ENCODE data around the gene OPRL1.
"Not testable (repeated sequence)": the region's sequence is repeated elsewhere in the genome, so short reads cannot be mapped to it uniquely, and the experiment has no call there.

Gene OPRL1

GRCh38 chr20:64087226-64087825 is 7.4 kb downstream of the OPRL1 start:
- not testable (repeated sequence) for DNase-seq

GRCh38 chr20:64088586-64088985 is 8.7 kb downstream of the OPRL1 start:
- DNase-seq, result not testable (repeated sequence)

GRCh38 chr20:64090165-64090564 is 10.3 kb downstream of the OPRL1 start:
- DNase-seq, result no peak

- no peak for DNase-seq
These were observed 11.5 kb downstream of the OPRL1 start for GRCh38 chr20:64091340-64091739.

- DNase-seq, result no peak
These were observed 11.9 kb downstream of the OPRL1 start for GRCh38 chr20:64091770-64092169.

GRCh38 chr20:64092258-64093012 is 12.6 kb downstream of the OPRL1 start:
- DNase-seq, result no peak

- DNase-seq, result no peak
These were observed 13.2 kb downstream of the OPRL1 start for GRCh38 chr20:64093013-64093503.

GRCh38 chr20:64095455-64095854 is 15.6 kb downstream of the OPRL1 start:
- DNase-seq, result no peak

- no peak for DNase-seq
These were observed 16.0 kb downstream of the OPRL1 start for GRCh38 chr20:64095927-64096326.

GRCh38 chr20:64096535-64096934 is 16.7 kb downstream of the OPRL1 start:
- DNase-seq, result no peak

GRCh38 chr20:64098471-64099013 is 18.7 kb downstream of the OPRL1 start:
- no peak for DNase-seq

- no peak for DNase-seq
These were observed 19.4 kb downstream of the OPRL1 start for GRCh38 chr20:64099086-64099786.

- peak; percentile 37 for DNase-seq
These were observed 20.1 kb downstream of the OPRL1 start for GRCh38 chr20:64099880-64100565.

GRCh38 chr20:64100566-64100888 is 20.6 kb downstream of the OPRL1 start:
- no peak for DNase-seq

GRCh38 chr20:64100946-64101688 is 21.2 kb downstream of the OPRL1 start:
- DNase-seq, result no peak

- DNase-seq, result peak; percentile 42
These were observed 22.1 kb downstream of the OPRL1 start for GRCh38 chr20:64101731-64102621.

GRCh38 chr20:64102647-64103354 is 22.9 kb downstream of the OPRL1 start:
- DNase-seq, result no peak

- DNase-seq, result no peak
These were observed 24.2 kb downstream of the OPRL1 start for GRCh38 chr20:64103871-64104666.

GRCh38 chr20:64104667-64105451 is 25.0 kb downstream of the OPRL1 start:
- no peak for DNase-seq
